Mucosa of descending colon (tissue), 3 donors: ENCODE data around the gene KIAA0586. TPM values are rescaled to one million over a fixed set of nuclear protein-coding genes. Genes with fewer than 3 reads are reported as not detected.

Experiments used
- ATAC-seq: fragments of 200-7000 bp; cut with Tn5 transposase; one replicate; pipeline ENCODE4 v1.9.1; 2020; ENCODE audit warnings: mild to moderate bottlenecking, moderate library complexity
- DNase-seq, 3 donors: peaks; one replicate each; pipeline ENCODE4 v3.0.0-alpha.2; 2020
- H3K36me3 ChIP-seq: fragments of 200-600 bp; one replicate; pipeline ENCODE4 v1.8.0; 2021; ENCODE audit warnings: low read depth, mild to moderate bottlenecking
- H3K4me1 ChIP-seq: fragments of 200-600 bp; one replicate; pipeline ENCODE4 v1.8.0; 2021; ENCODE audit warnings: low read depth, mild to moderate bottlenecking
- H3K4me3 ChIP-seq: fragments of 200-600 bp; one replicate; pipeline ENCODE4 v1.8.0; 2021; ENCODE audit warnings: mild to moderate bottlenecking
- H3K9me3 ChIP-seq: fragments of 200-600 bp; one replicate; pipeline ENCODE4 v1.8.0; 2021; ENCODE audit warnings: mild to moderate bottlenecking
- intact Hi-C, 2 donors: fragments of 100-400 bp; cut with DNase I in 1 of 2; cut with micrococcal nuclease in 1 of 2; formaldehyde crosslinking; loops; one replicate each; pipeline versions ENCODE4 v1.11.0 to v1.11.1; 2022; cut with DNase I, micrococcal nuclease
- total RNA-seq, 3 donors: library from RNA; stranded (reverse); fragmentation: NEBNext Ultra II Directional in 2 of 3; extraction: Animal tissue kit (Norgen Biotek cat#: 25700) in 2 of 3; gene quantifications; one replicate each; pipeline versions ENCODE4 v1.2.1 to v1.2.4, GENCODE V29; 2021 to 2023
- TF ChIP-seq, protein P1 (sequence below): fragments of 200-600 bp; IDR thresholded peaks from one replicate; pipeline ENCODE4 v1.8.0; 2022; ENCODE audit warnings: antibody characterized with exemption, mild to moderate bottlenecking
- donor health status: DM: no; HTN: no; CAD: no; lungs with moderate emphysema.
- donor health status: DM: no; HTN: no; CAD: no.
- donor health status: DM: no; HTN: yes; CAD: no.

Gene KIAA0586
- total RNA-seq, 3 donors from 2014 or later, result 15.1 to 17.4 (median 17.4) TPM

DNA sequence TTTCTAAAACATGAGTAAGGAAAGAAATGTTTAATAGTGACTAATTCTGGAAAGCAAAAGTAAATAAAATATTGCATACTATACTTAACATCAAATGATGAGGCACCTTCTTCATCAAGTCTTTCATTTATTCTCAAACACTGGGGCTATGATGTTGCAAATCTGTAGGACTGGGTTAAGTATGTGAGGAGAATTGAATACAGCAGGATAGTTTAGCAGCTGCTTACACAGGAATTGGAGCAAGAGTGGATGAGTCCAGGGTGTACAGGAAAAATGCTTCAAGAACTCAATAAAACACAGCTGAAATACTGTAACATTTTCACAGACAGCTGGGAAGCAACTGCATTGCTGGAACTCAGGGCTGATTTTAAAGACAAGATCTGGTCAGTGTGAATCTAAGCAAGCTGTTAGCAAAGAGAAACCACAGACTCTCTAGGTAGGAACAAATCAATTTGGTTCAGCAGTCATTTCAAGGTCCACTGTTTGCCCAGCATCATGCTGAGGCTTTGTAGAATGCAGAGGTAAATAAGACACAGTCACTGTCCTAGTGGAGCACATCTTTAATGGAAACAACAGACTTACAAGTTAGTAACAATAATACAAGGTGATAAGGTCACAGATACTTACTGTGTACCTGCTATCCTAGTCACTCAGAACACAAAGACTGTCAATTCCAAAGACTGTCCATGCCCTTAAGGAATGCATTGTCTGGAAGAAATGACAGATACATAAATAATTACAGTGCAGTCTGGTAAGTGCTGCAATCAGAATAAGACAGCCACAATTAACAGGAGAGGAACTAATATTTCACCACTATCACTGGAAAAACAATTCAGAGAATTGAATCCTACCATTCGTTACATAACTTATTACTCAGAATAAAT, 113.5 kb downstream of the KIAA0586 start:
- DNase-seq, result no peak
- intact Hi-C loops, result no loop called here

DNA sequence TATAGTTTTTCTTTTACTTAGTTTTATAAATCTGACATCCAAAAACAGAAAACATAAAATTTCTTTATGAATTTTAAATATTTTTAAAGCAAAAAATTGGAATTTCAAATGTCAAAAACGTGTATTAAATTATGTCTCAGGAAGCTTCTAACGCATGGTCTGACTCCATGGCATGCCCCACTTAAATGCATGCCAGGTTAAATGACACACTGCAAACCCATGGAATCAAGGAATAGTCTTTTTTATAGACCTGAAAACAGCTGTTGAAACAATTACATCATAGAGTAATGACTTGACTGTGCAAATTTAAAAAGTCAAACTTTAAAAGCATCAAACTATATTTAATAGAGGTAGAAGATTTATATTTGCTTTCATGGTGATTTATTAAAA, 114.1 kb downstream of the KIAA0586 start:
- Histone ChIP-seq H3K36me3 (no peaks in the 10 kb centered on the region), H3K4me3 (no peak overlapping the region), H3K9me3 (no peaks in the 10 kb centered on the region), H3K4me1 (no peaks in the 10 kb centered on the region)
- ATAC-seq, result no peak
- intact Hi-C loops, result no loop called here
- DNase-seq, result no peak
- TF ChIP-seq, protein P1, sequence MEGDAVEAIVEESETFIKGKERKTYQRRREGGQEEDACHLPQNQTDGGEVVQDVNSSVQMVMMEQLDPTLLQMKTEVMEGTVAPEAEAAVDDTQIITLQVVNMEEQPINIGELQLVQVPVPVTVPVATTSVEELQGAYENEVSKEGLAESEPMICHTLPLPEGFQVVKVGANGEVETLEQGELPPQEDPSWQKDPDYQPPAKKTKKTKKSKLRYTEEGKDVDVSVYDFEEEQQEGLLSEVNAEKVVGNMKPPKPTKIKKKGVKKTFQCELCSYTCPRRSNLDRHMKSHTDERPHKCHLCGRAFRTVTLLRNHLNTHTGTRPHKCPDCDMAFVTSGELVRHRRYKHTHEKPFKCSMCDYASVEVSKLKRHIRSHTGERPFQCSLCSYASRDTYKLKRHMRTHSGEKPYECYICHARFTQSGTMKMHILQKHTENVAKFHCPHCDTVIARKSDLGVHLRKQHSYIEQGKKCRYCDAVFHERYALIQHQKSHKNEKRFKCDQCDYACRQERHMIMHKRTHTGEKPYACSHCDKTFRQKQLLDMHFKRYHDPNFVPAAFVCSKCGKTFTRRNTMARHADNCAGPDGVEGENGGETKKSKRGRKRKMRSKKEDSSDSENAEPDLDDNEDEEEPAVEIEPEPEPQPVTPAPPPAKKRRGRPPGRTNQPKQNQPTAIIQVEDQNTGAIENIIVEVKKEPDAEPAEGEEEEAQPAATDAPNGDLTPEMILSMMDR, result no peak

More for the DNA sequence above, 113.5 kb downstream of the KIAA0586 start:
- Histone ChIP-seq H3K36me3 (no peaks in the 10 kb centered on the region), H3K9me3 (no peaks in the 10 kb centered on the region), H3K4me3 (no peak overlapping the region), H3K4me1 (no peaks in the 10 kb centered on the region)
- TF ChIP-seq, protein P1, result no peak
- ATAC-seq, result no peak

DNA sequence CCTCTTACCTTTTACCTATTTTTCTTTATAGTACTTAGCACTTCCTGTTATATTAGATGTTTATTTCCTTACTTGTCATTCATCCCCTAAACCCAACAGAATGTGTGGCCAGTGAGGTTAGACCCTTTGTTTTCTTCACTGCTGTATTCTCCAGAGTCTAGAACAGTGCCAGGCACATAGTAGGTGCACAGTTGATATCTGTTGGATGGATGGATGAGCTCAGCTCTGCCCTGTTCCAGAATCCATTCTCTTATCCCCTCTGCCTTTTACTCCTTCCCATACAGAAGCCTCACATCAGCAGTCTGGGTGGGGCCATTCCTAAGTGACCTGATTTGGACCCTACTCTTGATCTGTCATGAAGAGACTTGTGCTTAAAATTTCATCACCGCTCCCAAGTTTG, 115.7 kb downstream of the KIAA0586 start:
- no peaks in the 10 kb centered on the region for H3K9me3 ChIP-seq

DNA sequence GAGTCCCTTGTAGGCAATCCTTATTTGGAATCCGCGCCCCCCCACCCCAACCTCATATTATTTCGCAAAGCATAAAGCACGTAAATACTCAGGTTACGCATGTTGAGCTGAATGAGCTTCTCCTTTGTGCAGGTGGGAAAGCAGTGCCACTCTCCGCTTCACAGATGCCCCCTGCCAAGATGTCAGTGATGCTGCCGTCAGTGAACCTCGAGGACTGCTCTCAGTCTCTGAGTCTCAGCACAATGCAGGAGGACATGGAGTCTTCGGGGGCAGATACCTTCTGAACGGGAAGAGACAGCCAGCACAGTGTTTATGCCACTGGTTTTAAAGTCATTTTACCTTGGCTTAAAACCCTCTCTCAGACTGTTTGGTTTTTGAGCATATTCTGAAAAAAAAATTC, 120.1 kb downstream of the KIAA0586 start:
- H3K9me3 ChIP-seq, result no peaks in the 10 kb centered on the region
- TF ChIP-seq, protein P1, result no peak
- no peaks in the 10 kb centered on the region for H3K4me1 ChIP-seq
- DNase-seq (no peak), ATAC-seq (no peak)
- no peak overlapping the region for H3K4me3 ChIP-seq
- no peaks in the 10 kb centered on the region for H3K36me3 ChIP-seq
- intact Hi-C loops, result no loop called here

More for the DNA sequence above, 115.7 kb downstream of the KIAA0586 start:
- intact Hi-C loops, result no loop called here
- Histone ChIP-seq H3K4me1 (no peaks in the 10 kb centered on the region), H3K36me3 (no peaks in the 10 kb centered on the region), H3K4me3 (no peak overlapping the region)
- no peak for DNase-seq
- TF ChIP-seq, protein P1, result no peak
- no peak for ATAC-seq

DNA sequence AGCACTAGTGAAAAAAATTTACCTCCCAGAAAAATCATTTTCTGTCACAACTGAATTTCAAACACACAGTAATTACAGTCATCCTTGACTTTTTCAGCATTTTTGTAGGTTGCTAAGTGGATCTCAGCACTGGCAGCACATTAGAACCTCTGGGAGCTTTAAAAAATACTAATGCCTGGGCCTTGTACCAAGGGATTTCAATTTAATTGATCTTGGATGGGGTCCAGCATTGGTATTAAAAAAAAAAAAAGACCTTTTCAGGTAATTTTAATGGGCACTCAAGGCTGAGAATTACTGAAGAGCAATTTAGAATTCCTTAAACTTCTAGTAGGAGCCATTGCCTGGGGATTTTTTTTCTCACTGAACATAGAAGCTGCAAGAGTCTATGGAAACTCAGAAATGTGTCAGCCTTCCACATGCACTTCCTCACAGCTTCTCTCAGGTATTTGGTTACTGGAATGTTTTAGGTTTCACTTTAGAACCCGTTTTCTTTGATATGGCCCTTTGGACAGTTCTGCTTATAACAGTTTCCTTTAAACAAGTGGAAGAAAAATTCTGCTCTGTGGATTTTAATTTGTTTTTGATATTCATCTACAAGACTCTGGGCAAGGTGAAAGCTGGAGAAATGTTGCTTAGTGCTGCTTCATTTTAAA, 121.7 kb downstream of the KIAA0586 start:
- no peak for ATAC-seq
- intact Hi-C loops, result no loop called here
- H3K36me3 ChIP-seq, result no peaks in the 10 kb centered on the region
- no peaks in the 10 kb centered on the region for H3K4me1 ChIP-seq
- no peak overlapping the region for H3K4me3 ChIP-seq
- no peak for DNase-seq
- no peaks in the 10 kb centered on the region for H3K9me3 ChIP-seq
- TF ChIP-seq, protein P1, result no peak
